ENCODE results near the gene ACBD5.
"Not testable (repeated sequence)": the region's sequence is repeated elsewhere in the genome, so short reads cannot be mapped to it uniquely, and the experiment has no call there.

The ACBD5 gene

GRCh38 chr10:27241010-27241651 is 534 bp upstream of the ACBD5 start:
- no peak for DNase-seq (ENCODE audit: low read depth)

GRCh38 chr10:27237531-27237930 is 3.1 kb downstream of the ACBD5 start:
- DNase-seq (ENCODE audit: low read depth), result not testable (repeated sequence)

- not testable (repeated sequence) for DNase-seq (ENCODE audit: low read depth)
These were observed 3.9 kb downstream of the ACBD5 start for GRCh38 chr10:27236589-27237128.

- no peak for DNase-seq (ENCODE audit: low read depth)
These were observed 4.9 kb downstream of the ACBD5 start for GRCh38 chr10:27235706-27236105.

GRCh38 chr10:27230022-27230421 is 10.6 kb downstream of the ACBD5 start:
- DNase-seq (ENCODE audit: low read depth), result no peak

GRCh38 chr10:27225642-27226257 is 14.8 kb downstream of the ACBD5 start:
- no peak for DNase-seq (ENCODE audit: low read depth)

GRCh38 chr10:27225011-27225590 is 15.5 kb downstream of the ACBD5 start:
- no peak for DNase-seq (ENCODE audit: low read depth)

- DNase-seq (ENCODE audit: low read depth), result no peak
These were observed 16.6 kb downstream of the ACBD5 start for GRCh38 chr10:27223964-27224363.

GRCh38 chr10:27207350-27207749 is 33.2 kb downstream of the ACBD5 start:
- no peak for DNase-seq (ENCODE audit: low read depth)

GRCh38 chr10:27203806-27204205 is 36.8 kb downstream of the ACBD5 start:
- DNase-seq (ENCODE audit: low read depth), result no peak

- no peak for DNase-seq (ENCODE audit: low read depth)
These were observed 42.5 kb downstream of the ACBD5 start for GRCh38 chr10:27197980-27198620.

GRCh38 chr10:27192284-27192683 is 48.3 kb downstream of the ACBD5 start:
- no peak for DNase-seq (ENCODE audit: low read depth)

GRCh38 chr10:27190508-27190907 is 50.1 kb downstream of the ACBD5 start:
- no peak for DNase-seq (ENCODE audit: low read depth)

- no peak for DNase-seq (ENCODE audit: low read depth)
These were observed 51.7 kb downstream of the ACBD5 start for GRCh38 chr10:27188897-27189296.

- no peak for DNase-seq (ENCODE audit: low read depth)
These were observed 52.3 kb downstream of the ACBD5 start for GRCh38 chr10:27188259-27188658.

GRCh38 chr10:27169849-27170248 is 70.7 kb downstream of the ACBD5 start:
- DNase-seq (ENCODE audit: low read depth), result no peak

GRCh38 chr10:27158421-27158820 is 82.2 kb downstream of the ACBD5 start:
- no peak for DNase-seq (ENCODE audit: low read depth)

- DNase-seq (ENCODE audit: low read depth), result no peak
These were observed 83.4 kb downstream of the ACBD5 start for GRCh38 chr10:27157150-27157549.

GRCh38 chr10:27156566-27156965 is 84.0 kb downstream of the ACBD5 start:
- DNase-seq (ENCODE audit: low read depth), result not testable (repeated sequence)

- DNase-seq (ENCODE audit: low read depth), result peak; percentile 76
These were observed 85.4 kb downstream of the ACBD5 start, which contains the start of gene MASTL for GRCh38 chr10:27155066-27155754. MASTL (plus strand) TSS chr10:27155352; CDS start chr10:27155427, 75 bp downstream.

- DNase-seq (ENCODE audit: low read depth), result no peak
These were observed 86.8 kb downstream of the ACBD5 start for GRCh38 chr10:27153845-27154193.

- no peak for DNase-seq (ENCODE audit: low read depth)
These were observed 87.3 kb downstream of the ACBD5 start for GRCh38 chr10:27153329-27153728.
